B cell (primary cell): ENCODE data around the gene PRPSAP1. TPM values are rescaled to one million over a fixed set of nuclear protein-coding genes. Genes with fewer than 3 reads are reported as not detected.

Experiments
- ATAC-seq: fragments of 200-7000 bp; cut with Tn5 transposase; one replicate; pipeline ENCODE4 v1.10.0; 2021; ENCODE audit warnings: low read depth, mild to moderate bottlenecking, moderate number of reproducible peaks, moderate library complexity
- CTCF ChIA-PET: fragments of 350-600 bp; sonication (Branson Sonifier 250); formaldehyde crosslinking; loops from one replicate; lab custom pipeline; 2021; ENCODE audit warnings: antibody characterized with exemption, inconsistent platforms; lab: Charles Lee
- POLR2A ChIA-PET: fragments of 350-600 bp; sonication (Branson Sonifier 250); formaldehyde crosslinking; loops from one replicate; lab custom pipeline; 2021; ENCODE audit warnings: antibody characterized with exemption; lab: Charles Lee
- DNase-seq: peaks from one replicate; pipeline ENCODE4 v3.0.0; 2013
- H2AFZ ChIP-seq: 2 replicates; pipeline ENCODE4 v1.6.1; 2012; ENCODE audit warnings: mild to moderate bottlenecking, low read depth, low read length; ENCODE audit not compliant: insufficient read depth, poor library complexity, severe bottlenecking
- H3K27ac ChIP-seq, 2 donors: 1 replicate in 1 of 2; 2 replicates in 1 of 2; pipeline ENCODE4 v1.5.1; 2012 to 2013; ENCODE audit warnings: low read length in 2 of 2, mild to moderate bottlenecking in 2 of 2, moderate library complexity in 1 of 2
- H3K27me3 ChIP-seq, 4 experiments: fragments of 200-600 bp in 1 of 4; sonication (generic) in 1 of 4; replicated peaks in 1 of 4; 1 replicate in 2 of 4; 2 replicates in 2 of 4; pipeline versions ENCODE4 v1.6.1 to v1.7.0; 2013 to 2016; ENCODE audit warnings: low read length in 3 of 4, mild to moderate bottlenecking in 2 of 4, mixed read lengths in 1 of 4, moderate library complexity in 1 of 4; ENCODE audit not compliant: insufficient read depth in 4 of 4, control insufficient read depth in 3 of 4; ENCODE audit errors: control extremely low read depth in 1 of 4
- H3K36me3 ChIP-seq, 2 experiments: replicated peaks in 1 of 2; 1 replicate in 1 of 2; 2 replicates in 1 of 2; pipeline versions ENCODE4 v1.6.1 to v1.7.1; 2013; ENCODE audit warnings: low read length in 1 of 2; ENCODE audit not compliant: insufficient read depth in 2 of 2, control insufficient read depth in 1 of 2; ENCODE audit errors: control extremely low read depth in 1 of 2, extremely low read depth in 1 of 2
- H3K4me1 ChIP-seq, 2 donors: fragments of 200-600 bp in 1 of 2; sonication (generic) in 1 of 2; 1 replicate in 1 of 2; 2 replicates in 1 of 2; pipeline versions ENCODE4 v1.5.1 to v1.6.1; 2013 to 2017; ENCODE audit warnings: low read length in 2 of 2; ENCODE audit not compliant: control insufficient read depth in 2 of 2, insufficient read depth in 2 of 2
- H3K4me2 ChIP-seq: replicated peaks from 2 replicates; pipeline ENCODE3; 2012; ENCODE audit warnings: mild to moderate bottlenecking, low read depth, low read length; ENCODE audit not compliant: poor library complexity, severe bottlenecking
- H3K4me3 ChIP-seq, 5 experiments: fragments of 200-600 bp in 1 of 5; sonication (generic) in 1 of 5; 1 replicate in 3 of 5; 2 replicates in 2 of 5; pipeline versions ENCODE4 v1.5.1 to v1.7.0; 2011 to 2016; ENCODE audit warnings: low read length in 4 of 5, mild to moderate bottlenecking in 4 of 5, low read depth in 2 of 5, control low read depth in 1 of 5, moderate library complexity in 1 of 5; ENCODE audit not compliant: insufficient read depth in 1 of 5; ENCODE audit errors: control extremely low read depth in 1 of 5, extremely low read depth in 1 of 5
- H3K79me2 ChIP-seq: fragments of 200-600 bp; sonication (generic); one replicate; pipeline ENCODE4 v1.6.0; 2016; ENCODE audit warnings: low read length; ENCODE audit not compliant: control insufficient read depth, insufficient read depth
- H3K9ac ChIP-seq: fragments of 200-600 bp; sonication (generic); 2 replicates; pipeline ENCODE4 v1.6.1; 2017; ENCODE audit warnings: mild to moderate bottlenecking, low read length, moderate library complexity
- H3K9me3 ChIP-seq, 3 donors: one replicate each; pipeline versions ENCODE4 v1.6.1 to v1.7.1; 2013; ENCODE audit warnings: low read length in 2 of 3; ENCODE audit not compliant: control insufficient read depth in 2 of 3, insufficient read depth in 1 of 3; ENCODE audit errors: control extremely low read depth in 1 of 3
- H4K20me1 ChIP-seq: 2 replicates; pipeline ENCODE4 v1.6.0; 2012; ENCODE audit warnings: mild to moderate bottlenecking, low read length; ENCODE audit not compliant: insufficient read depth, control insufficient read depth, poor library complexity, severe bottlenecking
- H3K27ac Mint-ChIP-seq: one replicate; pipeline ENCODE4 v1.8.0; 2021; ENCODE audit warnings: mixed read lengths
- H3K27me3 Mint-ChIP-seq: one replicate; pipeline ENCODE4 v1.8.0; 2021; ENCODE audit warnings: mixed read lengths
- H3K4me1 Mint-ChIP-seq: one replicate; pipeline ENCODE4 v1.8.0; 2021; ENCODE audit warnings: mixed read lengths
- H3K4me3 Mint-ChIP-seq: one replicate; pipeline ENCODE4 v1.8.0; 2021; ENCODE audit warnings: mixed read lengths
- H3K9me3 Mint-ChIP-seq: one replicate; pipeline ENCODE4 v1.8.0; 2022; ENCODE audit warnings: mixed read lengths; ENCODE audit not compliant: insufficient read depth
- CTCF ChIP-seq: fragments of 200-600 bp; IDR thresholded peaks from one replicate; pipeline ENCODE4 v1.8.0; 2022; ENCODE audit warnings: antibody characterized with exemption, mild to moderate bottlenecking
- EZH2 ChIP-seq: IDR thresholded peaks from 2 replicates; pipeline ENCODE4 v1.6.1; 2012; ENCODE audit warnings: borderline replicate concordance, low read depth, mild to moderate bottlenecking, moderate library complexity, low read length; ENCODE audit not compliant: insufficient read depth, poor library complexity, severe bottlenecking
- WGBS: methylation state at CpG from one replicate; pipeline ENCODE4 v1.1.5; 2013; ENCODE audit warnings: missing lambda C conversion rate; ENCODE audit not compliant: insufficient coverage; 5-methylcytosine and 5-hydroxymethylcytosine counted together
- intact Hi-C: fragments of 100-400 bp; cut with micrococcal nuclease; formaldehyde crosslinking; loops from one replicate; pipeline ENCODE4 v1.10.0; 2022
- polyA plus RNA-seq: library from polyadenylated mRNA; depleted of rRNA; stranded (reverse); fragments of >200 nt; gene quantifications from 2 replicates; pipeline ENCODE4 v1.2.3, GENCODE V29; 2012
- total RNA-seq, 2 donors: library from RNA; stranded (reverse); fragments of 120-200 nt in 1 of 2; gene quantifications; 1 replicate in 1 of 2; 2 replicates in 1 of 2; pipeline versions ENCODE4 v1.2.3 to v1.2.4, GENCODE V29; 2013 to 2022

Gene PRPSAP1
- total and polyA plus RNA-seq, 2 donors (not counting 1 experiment from before 2014, with no cell fraction given), result 45.5 to 61.4 TPM

DNA sequence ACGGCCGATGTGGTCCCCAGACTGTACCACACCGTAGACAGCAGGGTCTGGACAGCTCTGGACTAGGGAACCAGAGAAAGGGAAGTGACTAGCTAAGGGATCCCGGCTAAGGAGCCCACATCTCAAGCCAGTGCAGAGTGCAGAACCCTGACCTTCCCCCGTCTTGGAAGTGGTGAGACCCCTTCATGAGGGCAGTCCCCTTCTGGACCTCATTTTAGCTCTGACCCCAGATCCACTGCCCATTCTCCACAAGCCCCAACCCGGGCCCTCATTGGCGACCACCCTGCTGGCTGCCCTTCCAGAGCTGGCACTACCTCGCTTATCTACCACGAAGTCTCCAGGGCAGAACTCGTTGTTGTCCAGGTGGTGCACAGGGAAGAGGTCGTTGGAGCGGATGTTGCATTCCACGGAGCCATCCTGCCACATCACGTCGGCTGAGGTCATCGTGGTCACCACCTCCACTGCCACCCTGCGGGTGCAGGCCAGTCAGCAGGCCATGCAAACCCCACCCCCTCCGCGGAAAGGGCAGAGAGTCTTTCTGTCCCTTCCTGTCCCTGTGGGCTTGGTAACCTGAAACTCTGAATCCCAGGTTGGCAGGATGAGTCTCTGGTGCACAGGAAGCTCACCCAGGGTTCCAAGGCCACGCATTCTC lies 44.9 kb upstream of the PRPSAP1 start:
- no peak for ATAC-seq
- Mint-ChIP-seq H3K4me1 (no peaks in the 10 kb centered on the region), H3K4me3 (no peak overlapping the region), H3K27ac (no peak overlapping the region), H3K9me3 (no peaks in the 10 kb centered on the region), H3K27me3 (no peaks in the 10 kb centered on the region)
- POLR2A ChIA-PET, result interaction anchor here (1.2 to 1.4 kb wide), 2 partner anchors 13 to 45 kb away, joined by 6 read pairs; partner anchors contain the start of gene PRPSAP1
- Histone ChIP-seq H3K9me3 (no peaks in the 10 kb centered on the region), H3K27me3 (no peaks in the 10 kb centered on the region), H2AFZ (no peak overlapping the region), H3K27ac (no peak overlapping the region), H3K4me2 (no peak overlapping the region), H3K79me2 (peaks cover 38% of the 10 kb centered on the region), H3K36me3 (peaks cover 0 to 92% of the 10 kb centered on the region in 2 experiments), H3K4me1 (no peaks in the 10 kb centered on the region), H4K20me1 (peaks cover 30% of the 10 kb centered on the region), H3K4me3 (no peak overlapping the region), H3K9ac (no peak overlapping the region)
- no peak for TF ChIP-seq CTCF
- TF ChIP-seq EZH2, result no peak
- intact Hi-C loops, result no loop called here
- CTCF ChIA-PET, result interaction anchor here (0.6 to 6.3 kb wide), 49 partner anchors 9 to 394 kb away, joined by 3 to 119 read pairs (median 5); partner anchors contain the start of genes AANAT, PRPSAP1 and SPHK1
- no peak for DNase-seq
- 92% methylated on average over 20 of the region's 20 CpGs for WGBS
